Body of pancreas (tissue), 4 donors: Measurements from ENCODE around the gene BANP. TPM values are rescaled to one million over a fixed set of nuclear protein-coding genes. Genes with fewer than 3 reads are reported as not detected.

Source experiments
- ATAC-seq: fragments of 150-250 bp; one replicate; pipeline ENCODE4 v1.9.1; 2016
- DNase-seq, 4 donors: peaks; one replicate each; pipeline ENCODE4 v3.0.0-alpha.2; 2019
- H3K27ac ChIP-seq, 4 donors: fragments of 200-600 bp; sonication (generic); 1 replicate in 3 of 4; 2 replicates in 1 of 4; pipeline versions ENCODE4 v1.5.1 to v1.6.1; 2016 to 2019; ENCODE audit warnings: mild to moderate bottlenecking in 1 of 4, mixed read lengths in 1 of 4, moderate library complexity in 1 of 4
- H3K27me3 ChIP-seq, 2 donors: fragments of 200-600 bp; sonication (generic); one replicate each; pipeline ENCODE4 v1.6.0; 2016; ENCODE audit warnings: mild to moderate bottlenecking in 1 of 2
- H3K36me3 ChIP-seq, 2 donors: fragments of 200-600 bp; sonication (generic); replicated peaks in 1 of 2; 2 replicates each; pipeline ENCODE4 v1.5.1; 2016; ENCODE audit warnings: low read depth in 2 of 2; ENCODE audit not compliant: insufficient read depth in 1 of 2
- H3K4me1 ChIP-seq: fragments of 200-600 bp; sonication (generic); one replicate; pipeline ENCODE4 v1.6.0; 2016
- H3K4me3 ChIP-seq, 2 donors: fragments of 200-600 bp; sonication (generic); 1 replicate in 1 of 2; 2 replicates in 1 of 2; pipeline ENCODE4 v1.5.1; 2016 to 2019
- H3K9me3 ChIP-seq, 3 donors: fragments of 200-600 bp; sonication (generic); 1 replicate in 2 of 3; 2 replicates in 1 of 3; pipeline ENCODE4 v1.5.1; 2016
- POLR2A ChIP-seq, 3 donors: fragments of 450-650 bp; IDR thresholded peaks; one replicate each; pipeline ENCODE4 v1.6.1; 2016; ENCODE audit warnings: antibody characterized with exemption in 3 of 3, mild to moderate bottlenecking in 2 of 3
- WGBS, 2 donors: methylation state at CpG; one replicate each; pipeline ENCODE4 v1.1.5; 2017; 5-methylcytosine and 5-hydroxymethylcytosine counted together
- intact Hi-C: fragments of 100-400 bp; cut with DNase I; formaldehyde crosslinking; loops from one replicate; pipeline ENCODE4 v1.15.1; 2023
- total RNA-seq, 2 donors: library from RNA; depleted of rRNA; stranded (reverse); fragments of >200 nt; gene quantifications; one replicate each; pipeline ENCODE4 v1.1.0, GENCODE V29; 2016
- TF ChIP-seq, protein P1 (sequence below), 7 experiments: fragments of 450-650 bp in 4 of 7; fragments of 200-600 bp in 3 of 7; sonication (generic) in 3 of 7; IDR thresholded peaks; one replicate each; pipeline ENCODE4 v1.5.1; 2016 to 2019; ENCODE audit warnings: antibody characterized with exemption in 7 of 7

The BANP gene
- total RNA-seq, 2 donors from 2014 or later, result 19.1 to 20.2 TPM

DNA sequence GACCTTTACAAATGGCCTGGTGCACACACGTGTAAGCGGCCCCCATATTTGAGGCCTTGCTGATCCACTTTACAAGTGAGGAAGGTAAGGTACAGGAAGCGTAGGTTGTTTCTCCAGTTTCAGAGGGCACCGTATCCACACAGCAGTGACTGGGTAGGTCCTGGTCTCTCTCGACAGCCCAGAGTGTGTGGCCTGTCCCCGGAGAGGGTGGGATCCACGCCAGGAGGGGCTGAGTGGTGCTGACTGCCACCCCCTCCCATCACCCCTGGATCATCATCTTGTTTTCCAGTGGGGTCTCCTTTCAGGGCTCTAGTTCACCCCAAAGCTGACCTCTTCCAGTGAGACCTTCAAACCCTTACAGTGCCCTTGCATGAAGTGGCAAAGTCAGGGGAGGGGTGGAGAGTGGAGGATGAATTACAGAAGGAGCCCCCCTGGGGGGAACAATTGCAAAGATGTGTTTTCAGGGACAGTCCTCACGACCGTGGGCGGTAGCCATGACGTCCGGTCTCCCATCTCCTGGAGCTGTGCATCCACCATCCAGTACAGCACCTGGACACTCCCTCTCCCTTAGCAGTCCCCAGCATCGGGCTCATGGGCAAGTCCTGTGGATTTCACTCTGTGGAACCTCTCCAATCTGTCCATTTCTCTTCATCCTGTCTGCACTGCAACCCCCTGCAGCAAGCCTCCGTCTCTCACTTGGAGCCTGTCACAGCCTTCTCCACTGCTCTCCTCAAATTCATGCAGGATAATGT lies 4.5 kb upstream of the BANP start:
- TF ChIP-seq, protein P1, sequence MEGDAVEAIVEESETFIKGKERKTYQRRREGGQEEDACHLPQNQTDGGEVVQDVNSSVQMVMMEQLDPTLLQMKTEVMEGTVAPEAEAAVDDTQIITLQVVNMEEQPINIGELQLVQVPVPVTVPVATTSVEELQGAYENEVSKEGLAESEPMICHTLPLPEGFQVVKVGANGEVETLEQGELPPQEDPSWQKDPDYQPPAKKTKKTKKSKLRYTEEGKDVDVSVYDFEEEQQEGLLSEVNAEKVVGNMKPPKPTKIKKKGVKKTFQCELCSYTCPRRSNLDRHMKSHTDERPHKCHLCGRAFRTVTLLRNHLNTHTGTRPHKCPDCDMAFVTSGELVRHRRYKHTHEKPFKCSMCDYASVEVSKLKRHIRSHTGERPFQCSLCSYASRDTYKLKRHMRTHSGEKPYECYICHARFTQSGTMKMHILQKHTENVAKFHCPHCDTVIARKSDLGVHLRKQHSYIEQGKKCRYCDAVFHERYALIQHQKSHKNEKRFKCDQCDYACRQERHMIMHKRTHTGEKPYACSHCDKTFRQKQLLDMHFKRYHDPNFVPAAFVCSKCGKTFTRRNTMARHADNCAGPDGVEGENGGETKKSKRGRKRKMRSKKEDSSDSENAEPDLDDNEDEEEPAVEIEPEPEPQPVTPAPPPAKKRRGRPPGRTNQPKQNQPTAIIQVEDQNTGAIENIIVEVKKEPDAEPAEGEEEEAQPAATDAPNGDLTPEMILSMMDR (IDR thresholded peaks at IDR 0.05), result no peak
- TF ChIP-seq POLR2A (IDR thresholded peaks at IDR 0.05), result no peak
- peak overlapping the region in 3 of 4 donors; percentile 77 to 92 (median 87) for H3K27ac ChIP-seq
- H3K36me3 ChIP-seq, result no peaks in the 10 kb centered on the region
- WGBS, 2 donors, result 82 to 89% methylated on average over 12 to 14 of the region's 14 CpGs
- no peaks in the 10 kb centered on the region for H3K9me3 ChIP-seq
- H3K4me1 ChIP-seq, result peaks cover 22% of the 10 kb centered on the region
- DNase-seq (no peak), ATAC-seq (no peak)
- no peaks in the 10 kb centered on the region for H3K27me3 ChIP-seq
- H3K4me3 ChIP-seq, result no peak overlapping the region
- intact Hi-C loops, result no loop called here

DNA sequence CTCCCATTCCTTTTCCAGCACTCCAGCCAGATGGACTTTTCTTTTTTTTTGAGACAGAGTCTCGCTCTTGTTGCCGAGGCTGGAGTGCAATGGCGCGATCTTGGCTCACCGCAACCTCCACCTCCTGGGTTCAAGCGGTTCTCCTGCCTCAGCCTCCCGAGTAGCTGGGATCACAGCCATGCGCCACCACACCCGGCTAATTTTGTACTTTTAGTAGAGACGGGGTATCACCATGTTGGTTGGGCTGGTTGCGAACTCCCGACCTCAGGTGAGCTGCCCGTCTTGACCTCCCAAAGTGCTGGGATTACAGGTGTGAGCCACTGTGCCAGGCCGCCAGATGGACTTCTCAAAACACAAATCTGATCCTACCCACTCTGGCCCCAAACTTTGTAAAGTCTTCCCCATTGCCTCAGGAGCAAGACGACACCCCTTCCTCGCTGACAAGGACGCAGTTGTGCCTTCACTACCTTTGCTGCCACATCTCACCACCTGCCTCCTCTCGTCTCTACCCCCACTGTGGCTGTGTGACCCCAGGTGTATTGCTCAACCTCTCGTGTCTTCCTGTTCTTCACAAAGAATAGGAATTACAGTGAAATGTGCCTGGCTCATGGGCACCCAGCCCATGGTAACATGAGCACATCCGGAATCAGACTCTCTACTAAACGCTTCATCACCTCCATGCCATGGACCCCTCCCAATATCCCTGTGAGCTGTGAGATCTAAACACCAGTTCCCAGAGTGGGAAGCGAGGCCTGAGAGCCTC lies 3.7 kb upstream of the BANP start:
- TF ChIP-seq POLR2A (IDR thresholded peaks at IDR 0.05), result no peak
- TF ChIP-seq, protein P1 (IDR thresholded peaks at IDR 0.05), result no peak
- no peaks in the 10 kb centered on the region for H3K36me3 ChIP-seq
- H3K9me3 ChIP-seq, result no peaks in the 10 kb centered on the region
- DNase-seq (no peak), ATAC-seq (no peak)
- no peak overlapping the region for H3K4me3 ChIP-seq
- H3K27me3 ChIP-seq, result no peaks in the 10 kb centered on the region
- peak overlapping the region in 2 of 4 donors; percentile 20 to 21 for H3K27ac ChIP-seq
- peaks cover 28% of the 10 kb centered on the region for H3K4me1 ChIP-seq
- 87 to 92% methylated on average over 21 to 22 of the region's 22 CpGs for WGBS, 2 donors
- intact Hi-C loops, result no loop called here

DNA sequence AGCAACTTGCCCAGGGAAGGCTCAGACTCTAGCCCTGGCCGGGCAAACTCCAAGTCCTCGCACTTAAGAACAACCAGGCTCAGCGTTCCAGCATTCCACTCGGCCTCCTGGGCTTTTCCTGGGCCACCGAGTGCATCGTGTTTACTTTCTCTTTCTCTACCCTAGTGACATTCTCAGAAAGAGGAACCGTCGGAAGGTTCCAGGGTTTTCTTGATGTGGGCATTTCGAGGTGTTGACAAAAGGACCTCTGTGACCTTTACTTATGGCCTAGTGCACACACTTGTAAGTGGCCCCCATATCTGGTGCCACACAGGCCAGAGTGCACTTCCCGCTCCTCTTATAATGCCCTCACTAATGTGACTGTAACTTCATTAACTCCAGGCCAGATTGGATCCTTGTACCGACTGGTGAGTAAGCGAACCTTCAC lies 3.1 kb upstream of the BANP start:
- DNase-seq (no peak), ATAC-seq (no peak)
- H3K4me1 ChIP-seq, result peaks cover 34% of the 10 kb centered on the region
- no peaks in the 10 kb centered on the region for H3K27me3 ChIP-seq
- no peaks in the 10 kb centered on the region for H3K36me3 ChIP-seq
- peak overlapping the region in 2 of 4 donors; percentile 20 to 21 for H3K27ac ChIP-seq
- intact Hi-C loops, result no loop called here
- no peak overlapping the region for H3K4me3 ChIP-seq
- TF ChIP-seq, protein P1 (IDR thresholded peaks at IDR 0.05), result no peak
- TF ChIP-seq POLR2A (IDR thresholded peaks at IDR 0.05), result no peak
- 52 to 60% methylated on average over 12 of the region's 12 CpGs for WGBS, 2 donors
- no peaks in the 10 kb centered on the region for H3K9me3 ChIP-seq

DNA sequence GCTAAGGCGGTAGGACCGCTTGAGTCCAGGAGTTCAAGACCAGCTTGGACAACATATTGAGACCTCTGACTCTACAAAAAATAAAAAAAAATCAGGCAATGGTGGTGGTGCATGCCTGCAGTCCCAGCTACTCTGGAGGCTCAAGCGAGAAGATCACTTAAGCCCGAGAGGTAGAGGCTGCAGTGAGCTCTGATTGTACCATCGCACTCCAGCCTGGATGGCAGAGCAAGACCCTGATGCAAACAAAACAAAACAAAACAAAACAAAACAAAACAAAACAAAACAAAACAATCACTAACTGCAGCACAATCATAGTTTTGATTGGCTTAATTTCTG lies 2.5 kb upstream of the BANP start:
- Histone ChIP-seq H3K27ac (peak overlapping the region in 1 of 4 donors; percentile 20), H3K4me1 (peaks cover 39% of the 10 kb centered on the region), H3K36me3 (no peaks in the 10 kb centered on the region), H3K4me3 (no peak overlapping the region), H3K9me3 (no peaks in the 10 kb centered on the region), H3K27me3 (no peaks in the 10 kb centered on the region)
- TF ChIP-seq, protein P1 (IDR thresholded peaks at IDR 0.05), result no peak
- TF ChIP-seq POLR2A (IDR thresholded peaks at IDR 0.05), result no peak
- no peak for ATAC-seq
- intact Hi-C loops, result no loop called here
- WGBS, 2 donors, result 94 to 96% methylated on average over 5 of the region's 5 CpGs
- DNase-seq, result no peak
